HG02623 (cell line): ENCODE data around the gene MDM4.
"Not testable (repeated sequence)": the region's sequence is repeated elsewhere in the genome, so short reads cannot be mapped to it uniquely, and the experiment has no call there.

Source experiments
- ATAC-seq: cut with Tn5 transposase; IDR thresholded peaks from one replicate; pipeline ENCODE4 v1.9.1; 2021; ENCODE audit warnings: moderate library complexity; ENCODE audit not compliant: unreplicated experiment

MDM4 gene

GRCh38 chr1:204560002-204560401 is 43.8 kb downstream of the MDM4 start:
- not testable (repeated sequence) for ATAC-seq

DNA sequence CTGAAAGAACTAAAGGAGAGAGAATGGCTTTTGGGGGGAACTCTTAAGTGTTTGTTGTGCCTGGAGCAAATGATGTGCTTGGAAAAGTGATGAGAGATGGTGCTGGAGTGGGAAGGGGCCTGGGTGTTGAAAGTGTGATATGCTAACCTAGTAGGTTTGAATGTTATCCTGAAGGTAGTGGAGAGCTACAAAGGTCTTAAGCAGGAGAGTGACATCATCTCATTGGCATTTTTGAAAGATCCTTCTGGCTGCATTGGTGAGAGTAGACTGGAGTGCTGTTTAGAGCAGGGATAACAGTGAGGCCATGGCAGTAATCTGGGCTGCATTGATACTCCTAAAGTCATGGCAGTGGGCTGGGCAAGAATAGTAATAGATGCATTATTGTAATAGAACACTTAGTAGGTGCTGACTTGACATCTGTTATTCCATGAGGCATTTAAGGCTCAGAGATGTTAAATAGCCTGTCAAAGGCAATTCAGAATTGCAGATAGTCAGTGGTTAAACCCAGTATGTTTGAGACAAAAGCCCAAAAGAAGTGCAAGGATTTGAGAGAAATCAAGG is 44.5 kb downstream of the MDM4 start:
- ATAC-seq, result no peak

DNA sequence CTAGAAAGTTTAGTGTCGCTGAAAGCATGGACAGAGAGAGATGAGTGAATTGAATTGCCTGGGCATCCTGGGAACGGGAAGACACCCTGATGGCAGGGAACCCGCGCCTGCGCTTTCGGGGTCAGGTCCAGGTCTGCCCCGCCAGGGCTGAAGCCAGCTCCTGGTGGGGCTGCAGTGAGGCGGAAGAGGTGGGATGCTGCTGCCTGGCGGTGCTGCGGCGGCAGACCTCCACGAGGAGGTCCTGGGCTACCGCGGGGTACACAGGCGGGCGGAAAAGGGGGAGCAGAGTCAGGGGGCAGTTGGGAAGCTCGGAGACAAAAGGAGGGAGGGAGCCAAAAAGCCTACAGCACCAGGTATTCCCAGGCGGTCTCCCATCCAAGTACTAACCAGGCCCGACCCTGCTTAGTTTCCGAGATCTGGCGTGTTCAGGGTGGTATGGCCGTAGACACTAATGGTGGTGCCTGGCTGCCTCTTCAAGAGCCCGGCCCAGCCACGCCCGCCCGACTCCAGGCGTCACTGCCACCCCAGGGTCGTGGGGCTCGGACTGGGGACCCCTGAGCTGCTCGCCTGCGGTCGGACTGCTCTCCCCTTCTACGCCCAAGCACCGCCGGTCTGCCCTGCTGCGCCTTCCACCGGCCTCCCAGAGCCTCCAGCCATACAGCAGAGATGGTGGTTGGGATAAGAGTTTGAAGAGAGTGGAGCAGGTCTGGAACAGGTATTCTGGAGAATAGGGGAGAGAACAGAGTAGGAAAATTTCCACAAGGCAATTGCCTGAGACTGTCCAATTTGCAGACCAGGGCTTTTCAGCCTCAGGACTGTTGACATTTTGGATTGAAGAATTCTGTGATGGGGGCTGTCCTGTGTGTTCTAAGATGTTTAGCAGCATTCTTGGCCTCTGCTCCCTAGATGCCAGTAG is 46.1 kb downstream of the MDM4 start:
- ATAC-seq, result no peak

DNA sequence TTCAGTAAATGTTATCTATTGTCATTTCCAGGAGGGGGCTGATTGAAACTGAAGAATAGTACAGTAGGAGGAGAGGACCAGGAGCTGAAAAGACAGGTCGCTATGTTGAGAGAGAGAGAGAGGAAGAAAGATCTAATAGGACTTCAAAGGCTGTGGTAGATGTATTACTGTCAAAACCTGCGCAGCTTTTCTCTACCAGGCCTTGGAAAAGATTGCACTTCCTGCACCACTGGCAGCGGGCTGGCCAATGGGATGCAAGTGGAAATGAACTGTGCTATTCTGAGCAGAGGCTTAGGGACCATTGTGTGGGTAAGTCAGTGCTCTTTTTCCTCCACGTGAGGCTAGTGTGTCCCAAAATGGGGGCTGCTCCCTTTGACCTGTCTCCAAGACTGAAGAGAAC is 47.1 kb downstream of the MDM4 start:
- no peak for ATAC-seq

- no peak for ATAC-seq
Observed at GRCh38 chr1:204563780-204564179, 47.6 kb downstream of the MDM4 start.

- peak; percentile 73 for ATAC-seq
Observed at GRCh38 chr1:204564835-204565234, 48.6 kb downstream of the MDM4 start.

DNA sequence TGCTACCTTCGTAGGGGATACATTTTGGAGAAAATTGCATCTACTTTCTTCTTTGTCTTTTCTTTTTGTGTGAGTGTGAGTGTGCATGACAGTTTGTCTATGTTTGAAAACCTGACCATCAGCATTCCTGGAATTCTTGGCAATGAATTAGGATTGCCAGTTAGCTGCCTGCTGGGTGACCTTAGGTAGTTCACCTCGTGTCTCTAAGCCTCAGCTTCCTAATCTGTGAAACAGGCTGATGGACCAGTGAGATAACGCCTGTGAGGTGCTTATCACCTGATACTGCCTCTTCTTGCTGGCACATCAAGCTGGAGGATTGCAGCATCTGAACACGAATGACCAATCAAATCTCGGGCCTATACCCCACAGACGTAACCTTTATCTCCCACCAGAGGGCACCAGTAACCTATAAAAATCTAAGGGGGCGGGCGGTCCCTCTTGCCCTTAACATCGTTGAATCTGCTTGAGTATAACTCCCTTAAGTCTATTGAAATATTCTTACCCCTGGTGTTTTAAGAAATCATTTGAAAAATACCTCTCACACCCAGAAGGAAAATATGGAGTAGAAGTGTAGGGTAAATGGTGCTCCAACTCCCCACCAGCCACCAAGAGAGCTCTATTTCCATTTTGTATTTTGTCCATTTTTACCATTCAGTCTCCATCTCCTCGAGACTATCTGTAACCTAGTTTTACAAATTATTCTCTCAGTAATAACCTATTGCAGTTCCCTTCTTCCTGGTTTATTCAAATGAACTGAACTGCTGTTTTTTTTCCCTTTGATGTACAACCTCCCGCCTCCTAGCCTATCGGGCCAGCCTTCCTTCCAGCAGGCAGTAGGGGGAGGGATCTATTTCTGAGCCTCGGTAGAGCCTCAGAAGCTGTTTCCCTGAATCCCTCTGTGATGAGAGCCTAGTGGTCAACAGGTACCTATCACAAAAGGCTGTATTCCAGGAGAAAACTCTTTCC is 49.7 kb downstream of the MDM4 start:
- ATAC-seq, result no peak

GRCh38 chr1:204566583-204566955 is 50.4 kb downstream of the MDM4 start:
- no peak for ATAC-seq

GRCh38 chr1:204567071-204567470 is 50.9 kb downstream of the MDM4 start:
- no peak for ATAC-seq

GRCh38 chr1:204568576-204569315 is 52.5 kb downstream of the MDM4 start:
- no peak for ATAC-seq

- no peak for ATAC-seq
Observed at GRCh38 chr1:204569478-204569877, 53.3 kb downstream of the MDM4 start.

DNA sequence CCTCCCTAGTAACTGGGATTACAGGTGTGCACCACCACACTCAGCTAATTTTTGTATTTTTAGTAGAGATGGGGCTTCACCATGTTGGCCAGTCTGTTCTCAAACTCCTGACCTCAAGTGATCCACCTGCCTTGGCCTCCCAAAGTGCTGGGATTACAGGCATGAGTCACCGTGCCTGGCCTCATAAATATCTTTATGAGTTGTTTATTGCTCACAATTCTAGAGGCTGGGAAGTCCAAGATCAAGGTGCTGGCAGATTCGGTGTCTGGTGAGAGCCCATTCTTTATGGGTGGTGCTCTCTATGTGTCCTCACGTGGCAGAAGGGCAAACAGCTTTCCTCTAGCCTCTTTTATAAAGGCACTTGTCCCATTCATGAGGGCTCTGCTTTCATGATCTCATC is 53.8 kb downstream of the MDM4 start:
- ATAC-seq, result not testable (repeated sequence)

- no peak for ATAC-seq
Observed at GRCh38 chr1:204571128-204571527, 54.9 kb downstream of the MDM4 start.

- no peak for ATAC-seq
Observed at GRCh38 chr1:204571631-204572030, 55.4 kb downstream of the MDM4 start.

- ATAC-seq, result no peak
Observed at GRCh38 chr1:204572923-204573922, 57.0 kb downstream of the MDM4 start.

- ATAC-seq, result no peak
Observed at GRCh38 chr1:204574016-204574864, 58.0 kb downstream of the MDM4 start.

DNA sequence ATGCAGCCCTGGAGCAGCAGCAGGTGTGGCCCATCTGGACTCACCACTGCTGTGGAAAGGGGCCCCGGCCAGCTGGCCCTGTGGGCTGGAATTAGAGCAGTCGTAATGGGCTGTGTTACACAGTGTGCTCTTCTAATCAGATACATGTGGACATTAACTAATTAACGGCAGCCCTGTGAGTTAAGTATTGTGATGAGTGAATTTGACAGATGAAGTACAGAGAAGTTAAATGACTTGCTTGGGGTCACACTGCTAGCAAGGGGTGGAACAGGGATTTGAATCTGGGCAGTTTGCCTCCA is 58.6 kb downstream of the MDM4 start:
- ATAC-seq, result no peak

GRCh38 chr1:204575221-204576190 is 59.3 kb downstream of the MDM4 start:
- no peak for ATAC-seq
